GM19395 (cell line): ENCODE data around the gene NECAP2.

ENCODE experiments used
- ATAC-seq: cut with Tn5 transposase; IDR thresholded peaks from one replicate; pipeline ENCODE4 v1.9.1; 2021; ENCODE audit warnings: mild to moderate bottlenecking, moderate library complexity; ENCODE audit not compliant: unreplicated experiment

NECAP2 gene, protein sequence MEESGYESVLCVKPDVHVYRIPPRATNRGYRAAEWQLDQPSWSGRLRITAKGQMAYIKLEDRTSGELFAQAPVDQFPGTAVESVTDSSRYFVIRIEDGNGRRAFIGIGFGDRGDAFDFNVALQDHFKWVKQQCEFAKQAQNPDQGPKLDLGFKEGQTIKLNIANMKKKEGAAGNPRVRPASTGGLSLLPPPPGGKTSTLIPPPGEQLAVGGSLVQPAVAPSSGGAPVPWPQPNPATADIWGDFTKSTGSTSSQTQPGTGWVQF

DNA sequence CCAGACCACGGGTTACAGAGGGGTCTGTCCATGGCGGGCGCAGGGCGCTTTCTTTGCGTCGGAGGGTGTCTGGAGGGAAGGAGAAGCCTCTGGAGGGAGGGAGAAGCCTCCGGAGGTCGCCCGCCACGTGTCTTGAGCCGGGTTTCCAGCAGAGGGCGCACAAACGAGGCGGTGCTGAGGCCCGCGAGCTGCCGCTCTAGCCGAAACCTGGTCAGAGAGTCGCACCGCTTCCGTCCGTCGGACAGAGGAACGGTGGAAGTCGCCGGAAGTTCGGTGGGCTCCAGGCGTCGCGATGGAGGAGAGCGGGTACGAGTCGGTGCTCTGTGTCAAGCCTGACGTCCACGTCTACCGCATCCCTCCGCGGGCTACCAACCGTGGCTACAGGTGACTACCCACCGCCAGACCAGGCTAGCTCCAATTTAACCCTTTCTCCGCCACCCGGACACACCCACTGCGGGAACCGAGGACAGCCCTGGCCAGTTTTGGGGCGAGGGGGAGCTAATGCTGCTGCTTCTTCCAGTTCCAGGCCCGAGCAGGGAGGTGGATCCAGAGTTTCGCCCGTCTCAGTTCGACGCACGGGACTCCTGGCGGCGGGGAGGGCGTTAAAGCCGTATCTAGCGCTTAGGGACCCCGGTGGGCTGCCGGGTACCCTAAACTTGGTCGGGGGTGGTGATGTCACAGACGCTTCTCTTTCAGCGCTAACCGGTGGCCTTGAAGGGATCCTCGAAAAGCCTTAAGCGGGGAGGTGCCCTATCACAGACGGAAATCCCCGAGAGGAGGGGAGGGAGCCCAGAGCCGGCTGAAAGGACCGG lies at the start of gene NECAP2:
Gene NECAP2 (plus strand): TSS at position 255 of the 812 bp plus-strand sequence. CDS start 38 bp downstream, at position 293.
- peak; percentile 82 for ATAC-seq

DNA sequence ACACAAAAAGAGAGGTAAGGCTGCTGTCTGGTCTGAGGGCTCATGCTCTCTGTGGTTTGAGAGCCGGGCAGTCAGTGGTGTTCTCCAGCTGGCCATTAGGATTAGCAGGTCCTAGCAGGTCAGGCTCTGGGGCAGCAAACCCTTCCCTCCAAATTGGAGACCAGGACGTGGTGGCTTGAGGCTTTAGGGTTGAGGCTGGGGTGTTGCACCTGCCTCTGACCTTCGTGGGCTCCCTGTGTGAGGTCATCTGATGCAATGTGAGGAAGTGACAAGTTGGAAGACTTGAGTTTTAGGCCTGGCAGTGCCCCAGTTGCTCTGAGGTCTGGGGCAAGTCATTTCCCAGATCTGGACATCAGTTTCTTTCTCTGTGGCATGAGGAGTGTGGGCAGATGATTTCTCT lies 49.1 kb upstream of the NECAP2 start:
- ATAC-seq: no peak

DNA sequence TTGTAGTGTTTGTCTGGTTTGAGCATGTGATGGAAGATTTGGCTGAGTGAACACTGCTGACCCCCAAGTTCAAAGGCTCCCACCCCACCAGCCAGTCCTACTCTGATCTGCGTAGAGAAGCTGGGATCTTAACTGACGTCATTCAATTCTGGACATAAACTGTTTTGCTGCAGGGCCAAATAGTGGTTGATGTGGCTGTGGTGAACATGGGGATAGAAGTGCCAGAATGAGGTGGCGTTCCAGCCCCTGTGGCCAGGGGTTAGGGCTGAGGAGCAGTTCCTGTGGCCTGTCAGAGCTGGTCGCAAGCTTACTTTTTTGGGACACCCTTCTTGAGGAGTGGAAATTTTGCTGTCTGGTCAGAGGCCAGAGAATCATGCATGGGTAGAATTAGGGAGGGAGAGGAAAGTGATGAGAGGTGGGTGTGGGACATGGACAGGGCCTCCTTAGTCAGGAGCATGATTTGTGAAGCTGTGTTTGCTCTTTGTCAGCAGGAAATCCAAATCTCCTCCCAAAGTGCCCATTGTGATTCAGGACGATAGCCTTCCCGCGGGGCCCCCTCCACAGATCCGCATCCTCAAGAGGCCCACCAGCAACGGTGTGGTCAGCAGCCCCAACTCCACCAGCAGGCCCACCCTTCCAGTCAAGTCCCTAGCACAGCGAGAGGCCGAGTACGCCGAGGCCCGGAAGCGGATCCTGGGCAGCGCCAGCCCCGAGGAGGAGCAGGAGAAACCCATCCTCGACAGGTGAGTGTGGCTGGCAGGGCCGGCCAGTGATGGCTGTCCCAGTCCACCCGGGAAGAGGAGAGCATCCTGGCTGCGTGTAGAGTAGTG lies 47.6 kb upstream of the NECAP2 start:
- no peak for ATAC-seq

DNA sequence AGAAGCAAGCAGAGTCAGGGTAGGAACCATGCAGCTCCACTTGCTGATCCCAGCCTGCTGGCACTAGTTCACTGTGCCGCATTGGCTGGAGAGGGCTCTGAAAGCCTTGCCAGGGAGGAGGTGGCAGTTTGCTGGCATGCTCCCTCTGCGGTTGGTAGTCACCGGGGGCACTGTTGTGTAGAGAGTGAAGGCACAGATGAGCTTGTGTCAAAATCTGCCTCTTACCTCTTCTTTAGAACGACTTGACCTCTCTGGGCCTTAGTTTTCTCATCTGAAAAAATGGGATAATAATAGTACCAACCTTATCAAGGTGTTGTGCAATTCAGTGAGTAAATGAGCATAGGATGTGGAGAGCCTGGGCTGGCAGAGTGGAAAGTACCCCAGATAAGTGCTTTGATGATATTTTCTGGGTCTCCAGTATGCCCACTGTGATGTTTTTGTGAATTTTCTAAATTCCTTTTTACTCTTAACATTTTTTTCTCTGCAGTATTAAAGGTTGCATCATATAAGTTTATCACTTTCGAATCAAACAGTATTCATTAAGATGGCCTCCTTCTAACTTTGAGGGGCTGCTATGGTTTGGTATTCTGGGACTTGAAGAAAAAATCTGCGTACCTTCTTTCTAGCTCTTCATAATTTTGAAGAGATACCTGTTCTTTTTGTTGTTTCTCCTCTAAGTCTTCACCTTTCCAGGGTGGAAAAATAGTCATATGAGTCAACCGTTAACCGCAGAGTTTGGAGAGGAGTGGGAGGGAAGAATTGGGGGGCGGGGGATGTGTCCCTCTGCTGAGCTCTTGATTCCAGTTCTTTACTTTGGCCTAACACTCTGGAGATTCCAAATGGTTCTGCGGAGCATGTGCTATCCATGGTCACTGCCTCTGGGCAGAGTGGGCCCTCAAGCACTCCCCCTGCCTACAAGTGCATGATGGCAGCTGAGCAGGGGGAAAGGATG lies 46.7 kb upstream of the NECAP2 start:
- ATAC-seq: no peak

DNA sequence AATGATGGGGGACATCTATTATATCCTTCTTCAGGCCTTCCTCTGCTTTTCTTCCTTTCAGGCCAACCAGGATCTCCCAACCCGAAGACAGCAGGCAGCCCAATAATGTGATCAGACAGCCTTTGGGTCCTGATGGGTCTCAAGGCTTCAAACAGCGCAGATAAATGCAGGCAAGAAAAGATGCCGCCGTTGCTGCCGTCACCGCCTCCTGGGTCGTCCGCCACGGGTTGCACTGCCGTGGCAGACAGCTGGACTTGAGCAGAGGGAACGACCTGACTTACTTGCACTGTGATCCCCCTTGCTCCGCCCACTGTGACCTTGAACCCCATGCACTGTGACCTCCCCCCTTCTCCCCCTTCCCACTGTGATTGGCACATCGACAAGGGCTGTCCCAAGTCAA lies 45.5 kb upstream of the NECAP2 start:
- ATAC-seq: no peak

DNA sequence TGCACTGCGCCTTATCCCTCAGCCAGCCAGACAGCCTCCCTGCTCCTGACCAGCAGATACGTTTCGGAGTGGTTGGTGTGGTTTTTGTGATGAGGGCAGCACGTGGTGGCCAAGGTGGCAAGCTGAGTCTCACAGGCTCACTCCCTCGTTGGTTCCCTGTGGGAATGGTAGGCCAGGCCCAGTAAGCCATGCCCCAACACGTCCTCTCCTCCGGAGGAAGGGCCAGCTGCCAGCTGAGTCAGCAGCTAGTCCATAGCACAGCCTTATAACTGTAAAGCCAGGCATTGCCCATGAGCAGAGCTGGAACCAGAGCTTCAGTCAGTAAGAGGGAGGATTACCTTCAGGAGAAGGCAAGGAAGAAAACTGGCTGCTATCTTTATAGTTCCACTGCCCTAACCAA lies 43.9 kb upstream of the NECAP2 start:
- no peak for ATAC-seq

DNA sequence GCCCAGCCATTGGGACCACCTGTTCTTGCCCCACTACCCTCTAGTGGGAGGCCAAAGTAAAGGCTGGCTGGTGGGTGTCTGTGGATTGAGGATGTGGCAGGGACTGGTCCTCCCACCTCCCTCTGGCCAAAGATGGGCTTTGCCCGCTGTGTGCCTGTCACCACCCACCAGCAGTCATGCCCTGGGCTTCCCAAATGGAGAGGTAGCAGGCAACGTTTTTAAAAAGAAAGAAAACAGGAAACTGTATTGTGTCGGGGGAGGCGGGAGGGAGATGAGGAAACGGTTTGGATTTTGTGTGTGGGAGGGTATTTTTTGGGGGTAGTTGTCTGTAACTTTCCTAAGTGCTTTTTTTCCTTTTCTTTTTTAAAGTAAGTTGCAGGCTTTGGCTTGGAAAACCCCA lies 43.4 kb upstream of the NECAP2 start:
- ATAC-seq: no peak

DNA sequence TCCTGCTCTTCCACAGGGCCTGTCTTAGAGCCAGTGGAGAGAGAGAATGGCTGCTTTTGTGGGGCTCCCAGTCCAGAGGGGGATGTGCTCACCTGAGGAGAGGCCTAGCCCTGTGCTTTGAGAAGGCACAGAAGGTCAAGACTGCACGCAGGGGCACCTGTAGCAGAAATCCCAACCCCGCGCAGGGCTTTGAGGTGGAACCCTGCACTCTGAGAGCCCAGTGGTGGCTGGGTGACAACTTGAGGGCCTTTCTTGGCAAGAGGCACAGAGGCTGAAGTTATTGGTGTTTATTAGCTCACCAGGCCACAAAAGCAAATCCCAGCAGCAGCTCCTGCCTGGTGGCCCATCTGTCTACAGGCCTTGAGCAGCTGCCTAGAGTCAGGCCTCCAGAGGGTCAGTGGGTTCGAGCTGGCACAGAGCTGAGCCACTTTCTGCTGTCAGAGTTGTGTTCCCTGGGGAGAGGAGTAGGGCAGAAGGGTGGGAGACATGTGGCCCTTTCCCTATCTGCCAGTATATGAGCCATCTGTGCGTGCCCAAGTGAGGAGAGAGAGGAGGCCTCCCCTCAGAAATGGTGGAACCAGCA lies 42.1 kb upstream of the NECAP2 start:
- ATAC-seq: no peak

DNA sequence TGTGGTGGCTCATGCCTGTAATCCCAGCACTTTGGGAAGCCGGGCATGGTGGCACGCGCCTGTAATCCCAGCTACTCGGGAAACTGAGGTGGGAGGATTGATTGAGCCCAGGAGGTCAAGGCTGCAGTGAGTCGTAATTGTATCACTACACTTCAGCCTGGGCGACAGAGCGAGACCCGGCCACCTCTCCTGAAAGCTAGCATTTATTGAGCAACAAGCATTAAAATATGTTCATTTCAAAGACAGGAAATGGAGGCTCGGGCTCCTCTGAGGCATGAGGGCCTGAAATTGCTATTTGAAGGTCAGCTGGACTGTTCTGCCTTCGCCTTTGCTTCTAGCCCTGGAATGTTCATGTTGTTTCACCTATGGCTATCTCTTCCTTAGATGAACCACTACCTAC lies 37.8 kb upstream of the NECAP2 start:
- ATAC-seq: no peak

DNA sequence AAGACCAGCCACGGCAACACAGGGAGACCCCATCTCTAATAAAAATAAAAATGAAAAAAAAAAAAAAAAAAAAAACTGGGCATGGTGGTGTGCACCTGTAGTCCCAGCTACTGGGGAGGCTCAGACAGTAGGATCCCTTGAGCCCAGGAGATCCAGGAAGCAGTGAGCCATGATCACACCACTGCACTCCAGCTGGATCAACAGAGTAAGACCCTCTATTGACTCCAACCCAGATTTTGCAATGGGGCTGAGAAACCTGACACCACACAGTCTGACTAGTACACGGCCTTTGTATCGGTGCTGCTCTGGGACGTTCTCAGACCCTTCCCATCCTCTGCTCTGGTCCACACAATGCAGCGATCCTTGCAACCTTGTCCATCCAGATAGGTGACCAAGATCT lies 35.1 kb upstream of the NECAP2 start:
- ATAC-seq: no peak

DNA sequence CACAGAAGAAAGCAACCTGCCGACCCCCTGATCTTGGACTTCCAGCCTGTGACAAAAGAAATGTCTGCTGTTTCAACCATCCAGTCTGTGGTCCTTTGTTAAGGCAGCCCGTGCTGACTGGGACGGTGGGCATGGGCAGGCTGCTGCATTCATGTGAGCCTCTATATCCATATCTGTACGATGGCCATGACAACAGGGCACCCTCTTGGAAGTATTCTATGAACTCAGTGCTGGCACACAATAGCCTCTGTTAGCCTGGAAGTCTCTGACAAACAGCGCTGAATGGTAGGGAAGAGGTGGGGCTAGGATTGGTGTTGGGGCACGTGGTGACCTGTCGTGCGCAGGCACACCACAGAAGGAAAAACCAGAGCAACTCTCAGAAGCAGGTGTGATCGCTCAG lies 33.7 kb upstream of the NECAP2 start:
- no peak for ATAC-seq

DNA sequence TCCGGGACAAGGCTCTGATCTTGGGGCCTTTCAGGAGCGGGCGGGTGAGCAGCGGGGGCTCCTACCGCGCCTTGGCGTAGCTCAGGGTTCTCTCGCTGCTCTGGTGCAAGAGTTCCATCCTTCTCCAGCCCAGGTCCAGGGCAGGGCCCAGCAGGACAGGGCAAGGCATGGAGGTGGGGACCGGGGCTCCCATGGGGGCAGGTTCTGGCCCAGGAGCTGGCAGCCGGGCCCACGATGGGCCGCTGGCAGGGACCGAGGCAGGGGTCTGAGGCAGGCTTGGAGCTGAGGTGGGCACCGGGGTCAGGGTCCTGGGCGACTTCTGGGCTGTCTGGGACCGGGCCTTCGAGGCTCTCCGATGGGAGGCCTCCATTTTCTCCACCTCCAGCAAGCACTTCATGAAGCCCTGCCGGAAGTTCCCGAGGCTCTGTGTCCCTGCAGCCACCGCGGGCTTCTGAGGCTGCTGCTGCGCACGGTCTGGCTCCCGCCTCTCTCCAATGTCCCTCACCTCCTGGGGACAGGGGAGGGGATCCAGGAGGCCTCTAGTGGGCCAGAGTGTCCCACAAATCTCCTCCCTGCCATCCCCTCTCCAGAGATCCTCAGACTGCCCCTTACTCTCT lies 30.9 kb upstream of the NECAP2 start:
- ATAC-seq: no peak

DNA sequence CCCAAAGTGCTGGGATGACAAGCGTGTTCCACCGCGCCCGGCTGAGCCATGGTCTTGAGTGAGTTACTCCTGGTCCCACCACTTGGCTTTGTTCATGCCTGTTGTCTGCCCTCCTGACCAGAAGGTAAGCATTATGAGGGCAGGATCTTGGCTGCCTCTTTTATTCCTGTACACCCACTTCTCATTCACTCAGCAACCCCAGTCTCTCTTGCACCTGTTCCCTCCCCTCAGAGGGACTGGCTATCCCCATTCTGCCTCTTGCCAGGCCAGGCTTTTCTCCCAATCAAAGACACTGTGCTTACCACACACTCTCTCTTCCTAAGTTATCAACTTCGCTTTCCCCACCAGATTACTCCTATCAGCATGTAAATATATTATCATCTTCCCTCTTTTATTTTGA lies 29.7 kb upstream of the NECAP2 start:
- ATAC-seq: no peak

DNA sequence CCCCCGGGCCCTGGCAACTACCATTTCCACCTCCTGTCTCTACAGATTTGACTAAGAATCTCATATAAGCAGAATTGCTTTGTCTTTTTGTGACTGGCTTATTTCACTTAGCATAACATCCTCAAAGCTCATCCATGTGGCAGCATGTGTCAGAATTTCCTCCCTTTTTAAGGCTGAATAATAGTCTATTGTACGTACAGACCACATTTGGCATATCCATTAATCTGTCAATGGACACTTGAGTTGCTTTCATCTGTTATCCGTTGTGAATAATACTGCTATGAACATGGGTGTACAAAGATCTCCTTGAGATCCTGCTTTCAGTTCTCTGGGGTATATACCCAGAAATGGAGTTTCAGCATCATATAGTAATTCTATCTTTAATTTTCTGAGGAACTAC lies 27.3 kb upstream of the NECAP2 start:
- ATAC-seq: no peak

DNA sequence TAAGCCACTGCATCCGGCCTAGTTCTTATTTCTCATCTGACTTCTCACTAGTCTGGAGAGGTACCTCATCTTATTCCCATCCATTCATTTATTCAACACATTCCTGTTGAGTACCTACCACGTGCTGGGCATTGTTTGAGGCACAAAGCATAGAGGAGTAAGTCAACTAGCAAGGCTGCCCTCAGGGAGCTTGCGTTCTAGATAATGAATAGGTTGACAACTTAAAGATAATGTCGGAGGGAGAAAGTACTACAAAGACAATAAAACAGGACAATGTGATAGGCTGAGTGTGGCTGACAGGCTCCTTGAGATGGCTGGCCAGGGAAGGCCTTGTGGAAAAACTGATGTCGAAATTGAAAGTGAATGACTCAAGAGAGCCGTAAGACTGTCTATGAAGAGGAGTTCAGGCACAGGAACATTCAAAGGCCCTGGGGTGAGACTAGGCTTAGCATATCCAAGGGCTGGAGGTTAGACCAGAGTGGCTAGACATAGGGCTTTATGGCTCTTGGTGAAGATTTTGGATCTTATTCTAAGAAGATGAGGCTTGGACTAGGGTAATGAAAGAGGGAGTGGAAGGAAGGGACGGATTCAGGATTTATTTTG lies 21.6 kb upstream of the NECAP2 start:
- ATAC-seq: no peak

DNA sequence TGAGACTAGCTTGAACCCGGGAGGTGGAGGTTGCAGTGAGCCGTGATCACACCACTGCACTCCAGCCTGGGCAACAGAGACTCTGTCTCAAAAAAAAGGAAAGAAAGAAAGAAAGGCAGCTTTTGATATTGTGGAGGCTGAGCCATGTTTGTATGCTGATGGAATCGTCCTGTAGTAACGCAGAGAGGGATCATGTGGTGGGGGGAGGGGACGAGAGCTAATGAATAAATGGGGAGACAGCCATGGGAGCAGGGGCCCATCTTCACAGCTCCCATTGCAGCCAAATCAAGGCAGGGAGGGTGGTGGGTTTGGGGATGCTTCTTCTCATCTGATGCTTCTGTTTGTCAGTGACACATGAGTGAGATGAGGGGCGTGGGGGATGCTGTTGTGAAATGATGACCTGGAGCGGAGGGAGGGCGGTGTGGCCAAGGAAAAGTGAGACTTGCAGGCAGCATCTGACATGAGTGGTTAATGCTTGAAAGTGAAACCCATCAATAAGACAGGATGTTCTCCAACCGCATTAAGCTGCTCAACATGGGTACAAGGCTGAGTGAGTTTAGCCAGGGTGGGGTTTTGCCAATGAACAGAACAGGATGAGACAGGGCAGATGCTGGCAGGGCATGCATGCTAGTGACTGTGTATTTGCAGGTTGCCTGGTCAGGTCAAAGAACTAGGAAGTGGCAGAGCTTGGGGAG lies 20.0 kb upstream of the NECAP2 start:
- peak; percentile 84 for ATAC-seq

DNA sequence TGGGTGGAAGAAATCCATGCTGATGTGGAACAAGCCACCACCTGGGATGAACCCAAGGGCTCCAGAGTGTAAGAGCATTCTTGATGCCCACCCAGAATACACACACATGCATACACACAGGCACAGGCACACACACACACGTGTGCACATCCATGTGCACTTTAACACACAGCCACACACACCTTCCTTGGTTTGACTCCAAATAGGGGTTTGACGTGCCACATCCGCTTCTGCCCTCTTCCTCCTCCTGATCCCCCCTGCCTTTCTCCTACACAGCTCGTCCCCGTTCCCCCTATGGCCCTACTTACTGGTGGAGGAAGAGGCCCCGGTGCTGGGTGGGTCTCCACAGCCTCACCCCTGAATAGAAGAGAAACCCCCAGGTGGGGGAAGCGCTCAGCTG lies 19.3 kb upstream of the NECAP2 start:
- no peak for ATAC-seq

DNA sequence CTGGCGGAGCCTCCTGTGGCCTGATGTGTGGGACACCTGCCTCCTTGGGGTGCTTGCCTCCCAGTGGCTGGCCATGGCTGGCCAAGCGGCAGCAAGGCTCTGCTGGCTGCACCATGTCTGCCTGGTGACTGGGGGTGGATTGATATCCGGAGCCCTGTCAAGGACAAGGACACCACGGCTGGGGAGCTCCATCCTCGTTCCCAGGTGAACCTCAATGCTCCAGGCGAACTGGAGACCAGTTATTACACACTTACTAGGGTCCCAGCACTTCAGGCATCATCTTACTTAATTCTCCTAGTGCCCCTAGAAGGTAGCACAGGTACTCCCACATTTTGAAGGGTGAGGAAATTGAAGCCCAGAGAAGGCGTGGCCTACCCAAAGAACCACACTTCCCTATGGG lies 18.5 kb upstream of the NECAP2 start:
- ATAC-seq: no peak
